GM12878 (cell line): ENCODE data around the gene SYNGR3. TPM values are rescaled to one million over a fixed set of nuclear protein-coding genes. Genes with fewer than 3 reads are reported as not detected.

ENCODE experiments used
- CHD2 ChIP-seq: IDR thresholded peaks from 2 replicates; pipeline ENCODE4 v1.6.1; 2011; ENCODE audit warnings: low read depth, low read length, improper control_type of control experiment, borderline replicate concordance
- FOS ChIP-seq: IDR thresholded peaks from 3 replicates; pipeline ENCODE4 v1.6.1; 2011; ENCODE audit warnings: borderline replicate concordance; ENCODE audit not compliant: insufficient read length; ENCODE audit errors: extremely low read depth
- IKZF2 ChIP-seq, 2 experiments: fragments of 450-650 bp; IDR thresholded peaks; 2 replicates each; pipeline ENCODE4 v1.6.1; 2017; ENCODE audit warnings: mild to moderate bottlenecking in 2 of 2, moderate library complexity in 2 of 2
- KAT2A ChIP-seq: conservative IDR thresholded peaks from 2 replicates; pipeline ENCODE4 v1.6.1; 2011; ENCODE audit warnings: low read depth, low read length; ENCODE audit not compliant: control insufficient read depth
- ZBTB11 ChIP-seq: fragments of 450-650 bp; formaldehyde crosslinking; IDR thresholded peaks from 2 replicates; pipeline ENCODE4 v1.5.0; 2022; ENCODE audit warnings: mild to moderate bottlenecking, missing genetic modification characterization
- ZBTB4 ChIP-seq: fragments of 450-650 bp; formaldehyde crosslinking; IDR thresholded peaks from 2 replicates; pipeline ENCODE4 v1.4.0; 2022; ENCODE audit warnings: mild to moderate bottlenecking, moderate library complexity
- ZNF217 ChIP-seq: fragments of 450-650 bp; IDR thresholded peaks from 2 replicates; pipeline ENCODE4 v1.6.1; 2017; ENCODE audit warnings: antibody characterized with exemption, mild to moderate bottlenecking
- polyA plus RNA-seq, 11 experiments: library from polyadenylated mRNA; depleted of rRNA in 4 of 11; unstranded in 6 of 11; stranded (reverse) in 5 of 11; fragments of >200 nt; fragmentation: Nextera tagmentation in 4 of 11; fragmentation: Illumina TruSeq in 1 of 11; extraction: Ambion mirVana in 4 of 11; extraction: Trizol in 1 of 11; gene quantifications; 1 replicate in 1 of 11; 2 replicates in 10 of 11; pipeline versions ENCODE4 v1.2.1 to v1.2.3, GENCODE V29; 2011 to 2016; ENCODE audit warnings: inconsistent platforms in 2 of 11, missing spikeins in 2 of 11, low read depth in 1 of 11
- small RNA-seq: library from RNA; depleted of rRNA; stranded (forward); fragments of <200 nt; gene quantifications from one replicate; pipeline ENCODE3, GENCODE V24; 2014
- total RNA-seq, 4 experiments: library from RNA; depleted of rRNA in 3 of 4; stranded (reverse); fragments of >200 nt in 3 of 4; fragmentation: Illumina TruSeq in 1 of 4; extraction: Trizol in 1 of 4; gene quantifications; 2 replicates each; pipeline versions ENCODE4 v1.2.1 to v1.2.3, GENCODE V29; 2013 to 2021

SYNGR3 gene
- total and polyA plus RNA-seq, 10 of the 15 experiments (the other 5 are each of a cell fraction or from before 2014, with no cell fraction given): 1.2 to 18.1 (median 6.6) TPM

- TF ChIP-seq ZBTB4 (CRISPR knock-in tag): no peak
- no peak for TF ChIP-seq KAT2A
- no peak for TF ChIP-seq IKZF2 (IDR thresholded peaks at IDR 0.05)
- no peak for TF ChIP-seq FOS
- no peak for TF ChIP-seq ZNF217
- TF ChIP-seq CHD2: no peak
- TF ChIP-seq ZBTB11 (CRISPR knock-in tag): no peak
- TF ChIP-seq, all 136 proteins: peak for 0
Measured at GRCh38 chr16:2042986-2043666, 53.4 kb downstream of the SYNGR3 start (continued).

Small RNA genes lying within 50 kb of the gene (small RNA-seq; reads per million reads assigned to genes)
- gene AC005363.2: 2.6 reads per million, percentile 71 among the genes with 10 or more reads in this experiment
- not detected for gene RN7SL219P
- not detected for gene SNORA10
- gene SNORA64: not detected

Other genes starting within 250 kb of the SYNGR3 start
Only the 7 nearest of the 32 such genes appear.
- 5,589 and 7,037 TPM in 2 replicates for gene RPS2, start 25.1 kb upstream of the SYNGR3 start, total RNA-seq (2014; rRNA removed)
- gene RPS2, start 25.1 kb upstream of the SYNGR3 start, total RNA-seq (2014; rRNA removed; fragmentation: Illumina TruSeq; extraction: Trizol): 4,681 and 5,122 TPM in 2 replicates
- 6,096 and 6,247 TPM in 2 replicates for gene RPS2, start 25.1 kb upstream of the SYNGR3 start, total RNA-seq (2021)
- 2,202 and 4,066 TPM in 2 replicates for gene RPS2, start 25.1 kb upstream of the SYNGR3 start, polyA plus RNA-seq (2011; rRNA removed)
- 864 and 3,557 TPM in 2 replicates for gene RPS2, start 25.1 kb upstream of the SYNGR3 start, polyA plus RNA-seq (2014; fragmentation: Illumina TruSeq; extraction: Trizol)
- gene RPS2, start 25.1 kb upstream of the SYNGR3 start, polyA plus RNA-seq (2014; fragmentation: Nextera tagmentation; extraction: Ambion mirVana): 1,000 to 10,000 TPM; 1,295 to 3,629 TPM
- gene RPS2, start 25.1 kb upstream of the SYNGR3 start, polyA plus RNA-seq (2014; rRNA removed): 7,121 and 7,267 TPM in 2 replicates
- gene RPS2, start 25.1 kb upstream of the SYNGR3 start, polyA plus RNA-seq (2016; fragmentation: Nextera tagmentation; extraction: Ambion mirVana): 1,000 to 10,000 TPM; 3,107 to 3,800 TPM
- 0.16 and 0.17 TPM in 2 replicates for gene RNF151, start 23.1 kb upstream of the SYNGR3 start, total RNA-seq (2014; rRNA removed)
- not detected in 2 replicates for gene RNF151, start 23.1 kb upstream of the SYNGR3 start, total RNA-seq (2014; rRNA removed; fragmentation: Illumina TruSeq; extraction: Trizol)
- 0.32 and 0.56 TPM in 2 replicates for gene RNF151, start 23.1 kb upstream of the SYNGR3 start, total RNA-seq (2021)
- gene RNF151, start 23.1 kb upstream of the SYNGR3 start, polyA plus RNA-seq (2011; rRNA removed): not detected in 2 replicates
- gene RNF151, start 23.1 kb upstream of the SYNGR3 start, polyA plus RNA-seq (2014; fragmentation: Illumina TruSeq; extraction: Trizol): not detected in 2 replicates
- gene RNF151, start 23.1 kb upstream of the SYNGR3 start, polyA plus RNA-seq (2014; fragmentation: Nextera tagmentation; extraction: Ambion mirVana): not detected
- gene RNF151, start 23.1 kb upstream of the SYNGR3 start, polyA plus RNA-seq (2014; rRNA removed): not detected in 2 replicates
- gene RNF151, start 23.1 kb upstream of the SYNGR3 start, polyA plus RNA-seq (2016; fragmentation: Nextera tagmentation; extraction: Ambion mirVana): not detected
- gene TBL3, start 17.9 kb upstream of the SYNGR3 start, total RNA-seq (2014; rRNA removed): 53.0 and 71.4 TPM in 2 replicates
- 8.2 and 9.6 TPM in 2 replicates for gene TBL3, start 17.9 kb upstream of the SYNGR3 start, total RNA-seq (2014; rRNA removed; fragmentation: Illumina TruSeq; extraction: Trizol)
- 64.8 and 66.8 TPM in 2 replicates for gene TBL3, start 17.9 kb upstream of the SYNGR3 start, total RNA-seq (2021)
- 4.6 and 20.9 TPM in 2 replicates for gene TBL3, start 17.9 kb upstream of the SYNGR3 start, polyA plus RNA-seq (2011; rRNA removed)
- gene TBL3, start 17.9 kb upstream of the SYNGR3 start, polyA plus RNA-seq (2014; fragmentation: Illumina TruSeq; extraction: Trizol): 5.6 and 21.7 TPM in 2 replicates
- 1 to 10 TPM; 1.2 to 8.1 TPM for gene TBL3, start 17.9 kb upstream of the SYNGR3 start, polyA plus RNA-seq (2014; fragmentation: Nextera tagmentation; extraction: Ambion mirVana)
- gene TBL3, start 17.9 kb upstream of the SYNGR3 start, polyA plus RNA-seq (2014; rRNA removed): 46.8 and 65.1 TPM in 2 replicates
- 100 to 1,000 TPM in 1 of 2 experiments, 10 to 100 TPM in 1; 89.6 to 101 TPM for gene TBL3, start 17.9 kb upstream of the SYNGR3 start, polyA plus RNA-seq (2016; fragmentation: Nextera tagmentation; extraction: Ambion mirVana)
- 0.33 and 0.34 TPM in 2 replicates for gene NOXO1, start 8.5 kb upstream of the SYNGR3 start, total RNA-seq (2014; rRNA removed)
- gene NOXO1, start 8.5 kb upstream of the SYNGR3 start, total RNA-seq (2014; rRNA removed; fragmentation: Illumina TruSeq; extraction: Trizol): not detected in 2 replicates
- gene NOXO1, start 8.5 kb upstream of the SYNGR3 start, total RNA-seq (2021): 0.26 and 0.40 TPM in 2 replicates
- gene NOXO1, start 8.5 kb upstream of the SYNGR3 start, polyA plus RNA-seq (2011; rRNA removed): 0.14 and 0.26 TPM in 2 replicates
- 0.09 TPM in 1 of 2 replicates, not detected in the other for gene NOXO1, start 8.5 kb upstream of the SYNGR3 start, polyA plus RNA-seq (2014; fragmentation: Illumina TruSeq; extraction: Trizol)
- not detected for gene NOXO1, start 8.5 kb upstream of the SYNGR3 start, polyA plus RNA-seq (2014; fragmentation: Nextera tagmentation; extraction: Ambion mirVana)
- gene NOXO1, start 8.5 kb upstream of the SYNGR3 start, polyA plus RNA-seq (2014; rRNA removed): 0.46 and 0.76 TPM in 2 replicates
- under 1 TPM in 1 of 2 experiments, not detected in 1; 0.14 TPM for gene NOXO1, start 8.5 kb upstream of the SYNGR3 start, polyA plus RNA-seq (2016; fragmentation: Nextera tagmentation; extraction: Ambion mirVana)
- gene GFER, start 5.8 kb upstream of the SYNGR3 start, total RNA-seq (2014; rRNA removed): 36.6 and 38.2 TPM in 2 replicates
- 19.8 and 20.7 TPM in 2 replicates for gene GFER, start 5.8 kb upstream of the SYNGR3 start, total RNA-seq (2014; rRNA removed; fragmentation: Illumina TruSeq; extraction: Trizol)
- gene GFER, start 5.8 kb upstream of the SYNGR3 start, total RNA-seq (2021): 46.2 and 46.7 TPM in 2 replicates
- 13.7 and 24.3 TPM in 2 replicates for gene GFER, start 5.8 kb upstream of the SYNGR3 start, polyA plus RNA-seq (2011; rRNA removed)
- gene GFER, start 5.8 kb upstream of the SYNGR3 start, polyA plus RNA-seq (2014; fragmentation: Illumina TruSeq; extraction: Trizol): 4.8 and 19.7 TPM in 2 replicates
- gene GFER, start 5.8 kb upstream of the SYNGR3 start, polyA plus RNA-seq (2014; fragmentation: Nextera tagmentation; extraction: Ambion mirVana): 1 to 10 TPM; 2.4 to 9.2 TPM
- gene GFER, start 5.8 kb upstream of the SYNGR3 start, polyA plus RNA-seq (2014; rRNA removed): 46.4 and 62.0 TPM in 2 replicates
- gene GFER, start 5.8 kb upstream of the SYNGR3 start, polyA plus RNA-seq (2016; fragmentation: Nextera tagmentation; extraction: Ambion mirVana): 10 to 100 TPM; 55.8 to 57.7 TPM
- gene ZNF598, start 19.9 kb downstream of the SYNGR3 start, total RNA-seq (2014; rRNA removed): 14.7 and 20.6 TPM in 2 replicates
- gene ZNF598, start 19.9 kb downstream of the SYNGR3 start, total RNA-seq (2014; rRNA removed; fragmentation: Illumina TruSeq; extraction: Trizol): 11.0 and 14.4 TPM in 2 replicates
- 71.3 and 74.0 TPM in 2 replicates for gene ZNF598, start 19.9 kb downstream of the SYNGR3 start, total RNA-seq (2021)
- 4.7 and 12.7 TPM in 2 replicates for gene ZNF598, start 19.9 kb downstream of the SYNGR3 start, polyA plus RNA-seq (2011; rRNA removed)
- gene ZNF598, start 19.9 kb downstream of the SYNGR3 start, polyA plus RNA-seq (2014; fragmentation: Illumina TruSeq; extraction: Trizol): 5.8 and 14.4 TPM in 2 replicates
- under 1 TPM; 0.08 to 0.84 TPM for gene ZNF598, start 19.9 kb downstream of the SYNGR3 start, polyA plus RNA-seq (2014; fragmentation: Nextera tagmentation; extraction: Ambion mirVana)
- 53.8 and 70.0 TPM in 2 replicates for gene ZNF598, start 19.9 kb downstream of the SYNGR3 start, polyA plus RNA-seq (2014; rRNA removed)
- gene ZNF598, start 19.9 kb downstream of the SYNGR3 start, polyA plus RNA-seq (2016; fragmentation: Nextera tagmentation; extraction: Ambion mirVana): 10 to 100 TPM in 1 of 2 experiments, 1 to 10 TPM in 1; 8.0 to 19.4 TPM
- gene NPW, start 29.8 kb downstream of the SYNGR3 start, total RNA-seq (2014; rRNA removed): 0.23 and 0.33 TPM in 2 replicates
- 0.67 TPM in 1 of 2 replicates, not detected in the other for gene NPW, start 29.8 kb downstream of the SYNGR3 start, total RNA-seq (2014; rRNA removed; fragmentation: Illumina TruSeq; extraction: Trizol)
- 0.85 and 1.3 TPM in 2 replicates for gene NPW, start 29.8 kb downstream of the SYNGR3 start, total RNA-seq (2021)
- not detected in 2 replicates for gene NPW, start 29.8 kb downstream of the SYNGR3 start, polyA plus RNA-seq (2011; rRNA removed)
- gene NPW, start 29.8 kb downstream of the SYNGR3 start, polyA plus RNA-seq (2014; fragmentation: Illumina TruSeq; extraction: Trizol): not detected in 2 replicates
- gene NPW, start 29.8 kb downstream of the SYNGR3 start, polyA plus RNA-seq (2014; fragmentation: Nextera tagmentation; extraction: Ambion mirVana): not detected
- gene NPW, start 29.8 kb downstream of the SYNGR3 start, polyA plus RNA-seq (2014; rRNA removed): 0.24 TPM in 1 of 2 replicates, not detected in the other
- 1 to 10 TPM; 1.4 to 2.5 TPM for gene NPW, start 29.8 kb downstream of the SYNGR3 start, polyA plus RNA-seq (2016; fragmentation: Nextera tagmentation; extraction: Ambion mirVana)